GM12873 (cell line): Measurements from ENCODE around the gene IFT43.

Experiments
- CTCF ChIP-seq: IDR thresholded peaks from 2 replicates; pipeline ENCODE4 v1.5.1; 2012; ENCODE audit warnings: low read depth, mild to moderate bottlenecking, moderate library complexity, low read length, control low read depth; ENCODE audit not compliant: insufficient read depth; ENCODE audit errors: missing control alignments

IFT43 gene

DNA sequence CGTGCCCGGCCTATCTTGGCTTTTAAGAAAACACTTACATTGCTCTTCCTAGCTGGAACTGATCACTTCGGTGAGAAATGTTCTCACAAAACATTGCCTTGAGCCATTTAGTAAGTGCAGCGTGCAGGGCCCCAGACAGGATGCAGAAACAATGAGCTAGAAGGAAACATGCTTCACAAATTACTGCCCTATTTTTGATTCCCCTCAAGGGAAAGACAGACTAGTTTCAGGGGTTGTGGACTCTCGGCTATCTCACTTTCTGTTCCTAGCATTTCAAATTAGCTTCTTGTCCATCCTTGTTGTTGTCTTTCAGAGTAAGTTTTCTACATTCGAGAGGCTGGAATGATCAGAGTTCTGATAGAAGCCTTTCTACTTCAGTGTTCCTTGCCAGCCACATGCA lies 25.3 kb upstream of the IFT43 start:
- no peak for TF ChIP-seq CTCF

- no peak for TF ChIP-seq CTCF
Observed at GRCh38 chr14:75961662-75962061, 23.9 kb upstream of the IFT43 start.

DNA sequence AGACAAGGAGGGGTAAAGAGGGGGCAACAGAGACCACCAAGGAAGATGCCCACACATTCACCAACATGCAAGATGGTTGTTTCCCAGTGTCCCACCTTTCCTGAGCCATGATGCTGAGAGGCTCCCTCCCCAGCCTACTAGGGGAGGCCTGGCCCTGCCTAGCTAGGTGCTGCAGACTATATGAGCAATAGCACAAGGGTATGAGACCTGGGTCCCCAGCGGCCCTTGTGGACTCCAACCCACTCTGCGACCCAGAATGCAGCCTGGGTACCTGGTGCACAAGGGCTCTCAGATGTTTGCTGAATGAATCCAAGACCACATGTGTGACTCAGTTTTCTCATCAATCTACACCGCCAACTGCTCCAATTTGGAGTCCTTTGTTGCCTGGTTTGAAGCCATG lies 17.7 kb upstream of the IFT43 start:
- no peak for TF ChIP-seq CTCF

DNA sequence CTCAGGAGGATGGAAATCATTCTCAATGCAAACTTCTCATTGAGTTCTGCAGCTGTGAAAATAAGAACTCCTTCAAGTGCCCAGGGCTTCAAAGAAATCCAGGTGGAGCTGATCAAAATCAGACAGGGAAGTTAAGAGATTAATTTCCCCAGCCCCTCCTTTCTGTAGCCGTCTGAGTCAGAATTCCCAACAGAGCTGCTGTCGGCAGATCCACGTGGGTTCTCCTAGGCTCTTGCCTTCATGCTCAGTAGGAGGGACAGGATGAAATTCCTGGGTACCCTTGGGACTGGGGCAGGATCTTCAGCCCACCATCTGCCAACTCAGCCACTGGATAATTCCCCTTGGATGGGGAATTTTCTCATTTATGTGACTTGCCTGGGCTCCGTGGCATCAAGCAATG lies 17.1 kb upstream of the IFT43 start:
- no peak for TF ChIP-seq CTCF

GRCh38 chr14:75969126-75969525 lies 16.4 kb upstream of the IFT43 start:
- no peak for TF ChIP-seq CTCF

- no peak for TF ChIP-seq CTCF
Observed at GRCh38 chr14:75969891-75970290, 15.7 kb upstream of the IFT43 start.

DNA sequence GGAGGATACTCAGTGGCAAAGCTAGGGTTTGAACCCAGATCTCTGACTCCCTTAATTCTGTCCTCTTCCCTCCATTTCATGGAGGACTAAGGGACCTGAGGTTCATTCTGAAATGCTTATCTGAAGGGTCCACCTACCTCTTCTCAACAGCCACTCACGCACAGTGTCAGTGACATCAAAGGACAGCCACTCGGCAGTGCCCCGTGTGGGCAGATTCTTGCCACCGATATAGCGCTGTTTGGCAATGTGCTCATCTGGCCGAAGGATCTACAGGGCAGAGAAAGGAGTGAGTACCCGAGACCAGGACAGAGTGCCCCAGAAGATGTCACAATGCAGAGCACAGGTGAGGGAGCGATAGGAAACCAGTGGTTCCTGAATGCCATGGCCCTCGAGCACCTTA lies 14.6 kb upstream of the IFT43 start:
- TF ChIP-seq CTCF: no peak

DNA sequence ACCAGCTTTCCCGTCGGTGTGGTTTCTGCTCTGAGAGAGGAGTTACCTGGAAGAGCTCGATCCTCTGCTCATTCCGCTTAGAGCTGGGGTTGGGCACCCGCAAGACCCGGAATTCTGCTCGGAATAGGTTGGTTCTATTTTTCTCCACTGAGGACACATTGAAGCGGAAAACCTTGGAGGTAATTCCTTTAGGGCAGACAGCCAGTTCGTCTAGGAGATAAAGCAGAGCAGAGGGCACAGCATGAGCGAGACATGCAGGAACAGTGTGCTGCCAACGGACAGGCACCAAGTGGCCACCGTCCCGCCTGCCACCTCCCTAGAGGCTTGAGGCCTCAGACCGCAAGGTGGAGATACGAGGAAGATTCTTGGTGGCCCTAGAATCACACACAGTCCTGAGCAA lies 14.1 kb upstream of the IFT43 start:
- no peak for TF ChIP-seq CTCF
